WTC11 (cell line): ENCODE measurements around the gene RBM4. TPM values are rescaled to one million over a fixed set of nuclear protein-coding genes. Genes with fewer than 3 reads are reported as not detected.
A peak's percentile ranks its signal among the peaks of the same experiment; 100 is the strongest.

Source experiments
- ATAC-seq: fragments of 200-7000 bp; cut with Tn5 transposase; 2 replicates; pipeline ENCODE4 v1.10.0; 2021; ENCODE audit warnings: mild to moderate bottlenecking, moderate library complexity
- CTCF ChIA-PET: fragments of 300-600 bp; sonication (Branson Sonifier 250); formaldehyde crosslinking; loops from one replicate; lab custom pipeline; 2021; ENCODE audit warnings: antibody characterized with exemption; lab: Charles Lee
- POLR2A ChIA-PET: fragments of 350-600 bp; sonication (Branson Sonifier 250); formaldehyde crosslinking; loops from one replicate; lab custom pipeline; 2021; ENCODE audit warnings: antibody characterized with exemption; lab: Charles Lee
- DNase-seq: peaks from one replicate; pipeline ENCODE4 v3.0.0; 2021; ENCODE audit warnings: low spot score
- H3K27ac Mint-ChIP-seq: 2 replicates; pipeline ENCODE4 v1.8.0; 2021; ENCODE audit warnings: mixed read lengths
- H3K27me3 Mint-ChIP-seq: 2 replicates; pipeline ENCODE4 v1.8.0; 2021; ENCODE audit warnings: low read depth, mild to moderate bottlenecking, moderate library complexity, mixed read lengths
- H3K36me3 Mint-ChIP-seq: 2 replicates; pipeline ENCODE4 v1.8.0; 2021; ENCODE audit warnings: mixed read lengths
- H3K4me1 Mint-ChIP-seq: 2 replicates; pipeline ENCODE4 v1.8.0; 2022; ENCODE audit warnings: mixed read lengths
- H3K4me3 Mint-ChIP-seq: 2 replicates; pipeline ENCODE4 v1.8.0; 2021; ENCODE audit warnings: mild to moderate bottlenecking, moderate library complexity, mixed read lengths
- H3K9me3 Mint-ChIP-seq: 2 replicates; pipeline ENCODE4 v1.8.0; 2021; ENCODE audit warnings: mixed read lengths
- CREB1 ChIP-seq: sonication (generic); formaldehyde crosslinking; IDR thresholded peaks from 2 replicates; pipeline ENCODE4 v1.8.0; 2023; ENCODE audit warnings: mild to moderate bottlenecking, missing genetic modification reagents
- ELF4 ChIP-seq: sonication (generic); formaldehyde crosslinking; IDR thresholded peaks from 2 replicates; pipeline ENCODE4 v1.8.1; 2022; ENCODE audit warnings: low read depth, mild to moderate bottlenecking, moderate library complexity, missing genetic modification reagents
- MXD4 ChIP-seq: fragments of 250-450 bp; sonication (Bioruptor Pico); IDR thresholded peaks from 2 replicates; pipeline ENCODE4 v1.8.0; 2021; ENCODE audit warnings: mild to moderate bottlenecking, moderate library complexity, borderline replicate concordance
- NFYB ChIP-seq: sonication (generic); formaldehyde crosslinking; conservative IDR thresholded peaks from 2 replicates; pipeline ENCODE4 v1.8.0; 2022; ENCODE audit warnings: low read depth, missing genetic modification reagents
- SOX15 ChIP-seq: fragments of 250-450 bp; sonication (Bioruptor Pico); IDR thresholded peaks from 2 replicates; pipeline ENCODE4 v1.9.0; 2021; ENCODE audit warnings: mild to moderate bottlenecking
- TEAD1 ChIP-seq: sonication (generic); formaldehyde crosslinking; IDR thresholded peaks from 2 replicates; pipeline ENCODE4 v1.8.0; 2022; ENCODE audit warnings: mild to moderate bottlenecking, missing genetic modification reagents
- TEAD4 ChIP-seq: sonication (generic); formaldehyde crosslinking; IDR thresholded peaks from 2 replicates; pipeline ENCODE4 v1.8.0; 2022; ENCODE audit warnings: mild to moderate bottlenecking, missing genetic modification reagents
- TP53 ChIP-seq: sonication (generic); formaldehyde crosslinking; IDR thresholded peaks from 2 replicates; pipeline ENCODE4 v1.8.1; 2023; ENCODE audit warnings: mild to moderate bottlenecking, missing genetic modification reagents
- ZNF121 ChIP-seq: sonication (generic); formaldehyde crosslinking; IDR thresholded peaks from 2 replicates; pipeline ENCODE4 v1.8.0; 2023; ENCODE audit warnings: missing genetic modification reagents
- total RNA-seq: library from RNA; stranded (reverse); gene quantifications from 3 replicates; pipeline ENCODE4 v1.2.3, GENCODE V29; 2021
- TF ChIP-seq, protein P1 (sequence below): fragments of 250-450 bp; sonication (Bioruptor Pico); conservative IDR thresholded peaks from 2 replicates; pipeline ENCODE4 v1.9.0; 2021; ENCODE audit warnings: mild to moderate bottlenecking
- TF ChIP-seq, protein P2 (sequence below): sonication (generic); formaldehyde crosslinking; IDR thresholded peaks from 2 replicates; pipeline ENCODE4 v1.8.1; 2023; ENCODE audit warnings: mild to moderate bottlenecking, missing genetic modification reagents, borderline replicate concordance
- TF ChIP-seq, protein P3 (sequence below): sonication (generic); formaldehyde crosslinking; IDR thresholded peaks from 2 replicates; pipeline ENCODE4 v1.8.1; 2022; ENCODE audit warnings: missing genetic modification reagents, borderline replicate concordance
- TF ChIP-seq, protein P4 (sequence below): sonication (generic); formaldehyde crosslinking; IDR thresholded peaks from 2 replicates; pipeline ENCODE4 v1.8.1; 2023; ENCODE audit warnings: mild to moderate bottlenecking, missing genetic modification reagents, moderate library complexity
- TF ChIP-seq, protein P5 (sequence below): sonication (generic); formaldehyde crosslinking; IDR thresholded peaks from 2 replicates; pipeline ENCODE4 v1.8.0; 2022; ENCODE audit warnings: mild to moderate bottlenecking, missing genetic modification reagents
- TF ChIP-seq, protein P6 (sequence below): sonication (generic); formaldehyde crosslinking; conservative IDR thresholded peaks from 2 replicates; pipeline ENCODE4 v1.8.1; 2022; ENCODE audit warnings: mild to moderate bottlenecking, missing genetic modification reagents
- TF ChIP-seq, protein P7 (sequence below): sonication (generic); formaldehyde crosslinking; conservative IDR thresholded peaks from 2 replicates; pipeline ENCODE4 v1.8.1; 2023; ENCODE audit warnings: mild to moderate bottlenecking, low read depth, missing genetic modification reagents, moderate library complexity

The RBM4 gene
- total RNA-seq, 1 experiment from 2014 or later: 144 TPM

DNA sequence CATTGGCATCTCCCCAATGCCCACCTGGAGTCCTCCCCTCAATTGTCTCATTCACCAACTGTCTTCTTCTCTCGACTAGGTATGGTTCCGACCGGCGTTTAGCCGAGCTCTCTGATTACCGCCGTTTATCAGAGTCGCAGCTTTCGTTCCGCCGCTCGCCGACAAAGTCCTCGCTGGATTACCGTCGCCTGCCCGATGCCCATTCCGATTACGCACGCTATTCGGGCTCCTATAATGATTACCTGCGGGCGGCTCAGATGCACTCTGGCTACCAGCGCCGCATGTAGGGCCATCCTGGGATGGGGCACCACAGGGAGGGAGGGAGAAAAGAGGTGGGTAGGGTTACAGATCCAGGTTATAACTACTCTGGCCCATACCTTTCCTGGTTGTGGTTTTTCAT is 12.1 kb upstream of the RBM4 start:
- H3K36me3 Mint-ChIP-seq: peaks cover 78% of the 10 kb centered on the region
- no peaks in the 10 kb centered on the region for H3K9me3 Mint-ChIP-seq
- CTCF ChIA-PET: no interaction called here
- POLR2A ChIA-PET: interaction anchor here (1.0 kb wide), 1 partner anchor 12 kb away, joined by 4 read pairs; the partner anchor contains the start of gene RBM4
- no peak for DNase-seq
- H3K27me3 Mint-ChIP-seq: no peaks in the 10 kb centered on the region
- TF ChIP-seq ELF4: no peak
- H3K4me3 Mint-ChIP-seq: no peak overlapping the region
- peaks cover 4% of the 10 kb centered on the region for H3K4me1 Mint-ChIP-seq
- no peak overlapping the region for H3K27ac Mint-ChIP-seq
- no peak for ATAC-seq

DNA sequence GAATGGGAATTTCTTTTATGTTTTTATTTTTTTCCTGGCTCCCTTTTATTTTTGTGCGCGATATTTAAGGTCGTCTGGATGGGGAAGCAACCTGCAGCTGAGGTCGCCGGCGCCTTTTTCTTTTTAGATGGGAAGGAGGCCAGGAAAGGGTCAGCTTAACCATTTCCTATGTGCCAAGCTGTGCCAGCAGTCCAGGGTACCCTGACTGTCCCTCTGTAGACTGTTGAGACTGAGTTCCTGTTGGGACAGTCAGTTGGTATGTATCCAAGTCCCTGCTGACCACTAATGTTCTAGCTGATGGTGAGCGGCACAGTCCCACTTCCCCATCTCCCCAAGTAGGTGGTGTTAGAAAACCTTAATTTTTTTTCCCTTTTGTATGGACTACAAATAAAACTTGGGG is 11.6 kb upstream of the RBM4 start:
- Mint-ChIP-seq H3K27ac (no peak overlapping the region), H3K4me3 (no peak overlapping the region), H3K4me1 (no peaks in the 10 kb centered on the region), H3K36me3 (peaks cover 81% of the 10 kb centered on the region), H3K27me3 (no peaks in the 10 kb centered on the region), H3K9me3 (no peaks in the 10 kb centered on the region)
- POLR2A ChIA-PET: interaction anchor here (0.7 to 1.0 kb wide), 2 partner anchors 11 to 13 kb away, joined by 3 to 4 read pairs; partner anchors contain the start of gene RBM4
- CTCF ChIA-PET: no interaction called here
- ATAC-seq: no peak
- no peak for DNase-seq
- TF ChIP-seq CREB1 (CRISPR knock-in tag) (no peak), NFYB (CRISPR knock-in tag) (no peak), SOX15 (CRISPR knock-in tag) (no peak), ZNF121 (CRISPR knock-in tag) (no peak), TP53 (CRISPR knock-in tag) (no peak)
- TF ChIP-seq, protein P1, sequence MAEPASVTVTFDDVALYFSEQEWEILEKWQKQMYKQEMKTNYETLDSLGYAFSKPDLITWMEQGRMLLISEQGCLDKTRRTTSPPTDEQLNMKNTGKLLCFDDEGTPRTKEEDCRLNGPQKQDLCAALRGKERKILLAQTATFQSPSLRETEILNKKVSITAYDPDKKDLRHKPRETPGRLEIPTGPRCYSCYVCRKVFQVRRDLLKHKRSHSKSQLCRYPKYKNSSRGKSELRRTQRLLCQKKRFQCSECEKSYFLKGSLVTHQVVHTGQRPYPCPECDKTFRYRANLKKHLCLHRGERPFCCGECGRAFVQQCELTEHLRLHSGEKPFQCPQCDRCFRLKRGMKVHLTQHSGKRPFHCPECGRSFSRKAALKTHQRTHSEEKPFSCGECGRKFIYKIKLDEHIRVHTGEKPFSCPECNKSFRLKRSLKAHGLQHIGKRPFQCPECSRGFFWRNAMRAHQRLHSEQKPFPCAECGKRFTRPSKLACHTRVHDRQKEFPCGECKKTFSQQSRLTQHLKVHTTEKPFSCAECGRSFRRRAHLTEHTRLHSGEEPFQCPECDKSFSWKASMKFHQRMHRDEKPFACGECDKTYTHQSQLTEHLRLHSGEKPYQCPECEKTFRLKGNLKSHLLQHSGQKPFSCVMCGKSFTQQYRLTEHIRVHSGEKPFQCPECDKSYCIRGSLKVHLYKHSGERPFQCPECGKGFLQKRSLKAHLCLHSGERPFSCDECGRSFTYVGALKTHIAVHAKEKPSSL (CRISPR knock-in tag): no peak
- TF ChIP-seq, protein P2, sequence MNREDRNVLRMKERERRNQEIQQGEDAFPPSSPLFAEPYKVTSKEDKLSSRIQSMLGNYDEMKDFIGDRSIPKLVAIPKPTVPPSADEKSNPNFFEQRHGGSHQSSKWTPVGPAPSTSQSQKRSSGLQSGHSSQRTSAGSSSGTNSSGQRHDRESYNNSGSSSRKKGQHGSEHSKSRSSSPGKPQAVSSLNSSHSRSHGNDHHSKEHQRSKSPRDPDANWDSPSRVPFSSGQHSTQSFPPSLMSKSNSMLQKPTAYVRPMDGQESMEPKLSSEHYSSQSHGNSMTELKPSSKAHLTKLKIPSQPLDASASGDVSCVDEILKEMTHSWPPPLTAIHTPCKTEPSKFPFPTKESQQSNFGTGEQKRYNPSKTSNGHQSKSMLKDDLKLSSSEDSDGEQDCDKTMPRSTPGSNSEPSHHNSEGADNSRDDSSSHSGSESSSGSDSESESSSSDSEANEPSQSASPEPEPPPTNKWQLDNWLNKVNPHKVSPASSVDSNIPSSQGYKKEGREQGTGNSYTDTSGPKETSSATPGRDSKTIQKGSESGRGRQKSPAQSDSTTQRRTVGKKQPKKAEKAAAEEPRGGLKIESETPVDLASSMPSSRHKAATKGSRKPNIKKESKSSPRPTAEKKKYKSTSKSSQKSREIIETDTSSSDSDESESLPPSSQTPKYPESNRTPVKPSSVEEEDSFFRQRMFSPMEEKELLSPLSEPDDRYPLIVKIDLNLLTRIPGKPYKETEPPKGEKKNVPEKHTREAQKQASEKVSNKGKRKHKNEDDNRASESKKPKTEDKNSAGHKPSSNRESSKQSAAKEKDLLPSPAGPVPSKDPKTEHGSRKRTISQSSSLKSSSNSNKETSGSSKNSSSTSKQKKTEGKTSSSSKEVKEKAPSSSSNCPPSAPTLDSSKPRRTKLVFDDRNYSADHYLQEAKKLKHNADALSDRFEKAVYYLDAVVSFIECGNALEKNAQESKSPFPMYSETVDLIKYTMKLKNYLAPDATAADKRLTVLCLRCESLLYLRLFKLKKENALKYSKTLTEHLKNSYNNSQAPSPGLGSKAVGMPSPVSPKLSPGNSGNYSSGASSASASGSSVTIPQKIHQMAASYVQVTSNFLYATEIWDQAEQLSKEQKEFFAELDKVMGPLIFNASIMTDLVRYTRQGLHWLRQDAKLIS (CRISPR knock-in tag): no peak
- TF ChIP-seq, protein P3, sequence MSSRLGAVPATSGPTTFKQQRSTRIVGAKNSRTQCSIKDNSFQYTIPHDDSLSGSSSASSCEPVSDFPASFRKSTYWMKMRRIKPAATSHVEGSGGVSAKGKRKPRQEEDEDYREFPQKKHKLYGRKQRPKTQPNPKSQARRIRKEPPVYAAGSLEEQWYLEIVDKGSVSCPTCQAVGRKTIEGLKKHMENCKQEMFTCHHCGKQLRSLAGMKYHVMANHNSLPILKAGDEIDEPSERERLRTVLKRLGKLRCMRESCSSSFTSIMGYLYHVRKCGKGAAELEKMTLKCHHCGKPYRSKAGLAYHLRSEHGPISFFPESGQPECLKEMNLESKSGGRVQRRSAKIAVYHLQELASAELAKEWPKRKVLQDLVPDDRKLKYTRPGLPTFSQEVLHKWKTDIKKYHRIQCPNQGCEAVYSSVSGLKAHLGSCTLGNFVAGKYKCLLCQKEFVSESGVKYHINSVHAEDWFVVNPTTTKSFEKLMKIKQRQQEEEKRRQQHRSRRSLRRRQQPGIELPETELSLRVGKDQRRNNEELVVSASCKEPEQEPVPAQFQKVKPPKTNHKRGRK (CRISPR knock-in tag): no peak
- TF ChIP-seq, protein P4, sequence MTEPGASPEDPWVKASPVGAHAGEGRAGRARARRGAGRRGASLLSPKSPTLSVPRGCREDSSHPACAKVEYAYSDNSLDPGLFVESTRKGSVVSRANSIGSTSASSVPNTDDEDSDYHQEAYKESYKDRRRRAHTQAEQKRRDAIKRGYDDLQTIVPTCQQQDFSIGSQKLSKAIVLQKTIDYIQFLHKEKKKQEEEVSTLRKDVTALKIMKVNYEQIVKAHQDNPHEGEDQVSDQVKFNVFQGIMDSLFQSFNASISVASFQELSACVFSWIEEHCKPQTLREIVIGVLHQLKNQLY: no peak
- TF ChIP-seq, all 79 proteins: peak for 0

DNA sequence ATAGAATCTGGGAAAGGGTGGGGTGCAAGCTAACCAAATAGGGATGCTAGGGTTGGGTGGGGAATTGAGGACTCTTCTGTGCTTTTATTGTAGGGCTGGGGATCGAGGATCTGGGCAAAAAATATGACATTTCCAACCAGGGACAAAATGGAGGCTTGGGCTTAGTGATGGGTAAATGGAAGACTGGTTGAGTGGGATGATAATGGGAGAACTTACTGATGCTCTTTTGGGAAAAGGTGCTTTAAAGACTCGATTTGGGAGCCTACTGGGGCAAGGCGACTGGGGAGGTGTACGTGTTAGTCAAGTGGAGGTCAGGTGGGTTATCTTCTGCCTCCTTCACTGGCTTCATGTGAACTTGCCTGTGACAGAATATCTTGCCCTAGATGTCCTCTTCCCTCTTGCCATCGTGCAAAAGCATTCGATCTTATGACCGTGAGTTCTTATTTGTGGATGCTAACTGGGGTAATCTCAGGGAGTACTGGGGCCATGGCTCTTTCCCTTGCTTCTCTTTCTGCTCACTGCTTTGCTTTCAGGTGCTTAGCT is 10.4 kb upstream of the RBM4 start:
- DNase-seq: no peak
- CTCF ChIA-PET: no interaction called here
- no peaks in the 10 kb centered on the region for H3K4me1 Mint-ChIP-seq
- no peak overlapping the region for H3K4me3 Mint-ChIP-seq
- H3K9me3 Mint-ChIP-seq: no peaks in the 10 kb centered on the region
- H3K27me3 Mint-ChIP-seq: no peaks in the 10 kb centered on the region
- ATAC-seq: no peak
- peak overlapping the region; percentile 17; the same call in 1 of the 2 replicates for H3K27ac Mint-ChIP-seq
- peaks cover 79% of the 10 kb centered on the region for H3K36me3 Mint-ChIP-seq
- POLR2A ChIA-PET: no interaction called here
- TF ChIP-seq, protein P5, sequence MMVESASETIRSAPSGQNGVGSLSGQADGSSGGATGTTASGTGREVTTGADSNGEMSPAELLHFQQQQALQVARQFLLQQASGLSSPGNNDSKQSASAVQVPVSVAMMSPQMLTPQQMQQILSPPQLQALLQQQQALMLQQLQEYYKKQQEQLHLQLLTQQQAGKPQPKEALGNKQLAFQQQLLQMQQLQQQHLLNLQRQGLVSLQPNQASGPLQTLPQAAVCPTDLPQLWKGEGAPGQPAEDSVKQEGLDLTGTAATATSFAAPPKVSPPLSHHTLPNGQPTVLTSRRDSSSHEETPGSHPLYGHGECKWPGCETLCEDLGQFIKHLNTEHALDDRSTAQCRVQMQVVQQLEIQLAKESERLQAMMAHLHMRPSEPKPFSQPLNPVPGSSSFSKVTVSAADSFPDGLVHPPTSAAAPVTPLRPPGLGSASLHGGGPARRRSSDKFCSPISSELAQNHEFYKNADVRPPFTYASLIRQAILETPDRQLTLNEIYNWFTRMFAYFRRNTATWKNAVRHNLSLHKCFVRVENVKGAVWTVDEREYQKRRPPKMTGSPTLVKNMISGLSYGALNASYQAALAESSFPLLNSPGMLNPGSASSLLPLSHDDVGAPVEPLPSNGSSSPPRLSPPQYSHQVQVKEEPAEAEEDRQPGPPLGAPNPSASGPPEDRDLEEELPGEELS (CRISPR knock-in tag): no peak
- TF ChIP-seq MXD4 (no peak), CREB1 (CRISPR knock-in tag) (no peak), TEAD1 (CRISPR knock-in tag) (no peak), TEAD4 (no peak)
- TF ChIP-seq, protein P6, sequence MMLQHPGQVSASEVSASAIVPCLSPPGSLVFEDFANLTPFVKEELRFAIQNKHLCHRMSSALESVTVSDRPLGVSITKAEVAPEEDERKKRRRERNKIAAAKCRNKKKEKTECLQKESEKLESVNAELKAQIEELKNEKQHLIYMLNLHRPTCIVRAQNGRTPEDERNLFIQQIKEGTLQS (CRISPR knock-in tag): no peak
- TF ChIP-seq, protein P4: no peak
- TF ChIP-seq, protein P7, sequence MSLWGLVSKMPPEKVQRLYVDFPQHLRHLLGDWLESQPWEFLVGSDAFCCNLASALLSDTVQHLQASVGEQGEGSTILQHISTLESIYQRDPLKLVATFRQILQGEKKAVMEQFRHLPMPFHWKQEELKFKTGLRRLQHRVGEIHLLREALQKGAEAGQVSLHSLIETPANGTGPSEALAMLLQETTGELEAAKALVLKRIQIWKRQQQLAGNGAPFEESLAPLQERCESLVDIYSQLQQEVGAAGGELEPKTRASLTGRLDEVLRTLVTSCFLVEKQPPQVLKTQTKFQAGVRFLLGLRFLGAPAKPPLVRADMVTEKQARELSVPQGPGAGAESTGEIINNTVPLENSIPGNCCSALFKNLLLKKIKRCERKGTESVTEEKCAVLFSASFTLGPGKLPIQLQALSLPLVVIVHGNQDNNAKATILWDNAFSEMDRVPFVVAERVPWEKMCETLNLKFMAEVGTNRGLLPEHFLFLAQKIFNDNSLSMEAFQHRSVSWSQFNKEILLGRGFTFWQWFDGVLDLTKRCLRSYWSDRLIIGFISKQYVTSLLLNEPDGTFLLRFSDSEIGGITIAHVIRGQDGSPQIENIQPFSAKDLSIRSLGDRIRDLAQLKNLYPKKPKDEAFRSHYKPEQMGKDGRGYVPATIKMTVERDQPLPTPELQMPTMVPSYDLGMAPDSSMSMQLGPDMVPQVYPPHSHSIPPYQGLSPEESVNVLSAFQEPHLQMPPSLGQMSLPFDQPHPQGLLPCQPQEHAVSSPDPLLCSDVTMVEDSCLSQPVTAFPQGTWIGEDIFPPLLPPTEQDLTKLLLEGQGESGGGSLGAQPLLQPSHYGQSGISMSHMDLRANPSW: no peak
